ENCODE data around the gene BCL3.
A peak's percentile ranks its signal among the peaks of the same experiment; 100 is the strongest.

Gene BCL3

GRCh38 chr19:44762038-44762437 lies 13.5 kb downstream of the BCL3 start:
- TF ChIP-seq CTCF (IDR thresholded peaks at IDR 0.05): no peak

- TF ChIP-seq CTCF (IDR thresholded peaks at IDR 0.05): no peak
These were observed 16.8 kb downstream of the BCL3 start for GRCh38 chr19:44765033-44765948.

- no peak for TF ChIP-seq CTCF (IDR thresholded peaks at IDR 0.05)
These were observed 17.4 kb downstream of the BCL3 start for GRCh38 chr19:44765949-44766335.

- no peak for TF ChIP-seq CTCF (IDR thresholded peaks at IDR 0.05)
These were observed 19.0 kb downstream of the BCL3 start for GRCh38 chr19:44767295-44768180.

GRCh38 chr19:44770550-44771257 lies 22.2 kb downstream of the BCL3 start:
- TF ChIP-seq CTCF (IDR thresholded peaks at IDR 0.05): peak; percentile 39; the same call in 1 of the 2 replicates

- no peak for TF ChIP-seq CTCF (IDR thresholded peaks at IDR 0.05)
These were observed 24.5 kb downstream of the BCL3 start for GRCh38 chr19:44772959-44773358.

GRCh38 chr19:44775676-44776240 lies 27.2 kb downstream of the BCL3 start:
- no peak for TF ChIP-seq CTCF (IDR thresholded peaks at IDR 0.05)

Data from LNCAP (cell line).